Left renal pelvis (tissue), 4 donors: Measurements from ENCODE around the gene MED23. TPM values are rescaled to one million over a fixed set of nuclear protein-coding genes. Genes with fewer than 3 reads are reported as not detected.

ENCODE experiments used
- DNase-seq, 4 donors: peaks; one replicate each; pipeline ENCODE4 v3.0.0-alpha.2; 2013; ENCODE audit warnings: low read depth in 4 of 4, low spot score in 3 of 4
- polyA plus RNA-seq, 4 donors: library from polyadenylated mRNA; unstranded; fragments of 120-200 nt; gene quantifications; one replicate each; pipeline ENCODE4 v1.2.1, GENCODE V29; 2013; ENCODE audit not compliant: insufficient read length in 4 of 4

MED23 gene
- polyA plus RNA-seq, 4 donors, result 39.0 to 58.7 (median 53.5) TPM

DNA sequence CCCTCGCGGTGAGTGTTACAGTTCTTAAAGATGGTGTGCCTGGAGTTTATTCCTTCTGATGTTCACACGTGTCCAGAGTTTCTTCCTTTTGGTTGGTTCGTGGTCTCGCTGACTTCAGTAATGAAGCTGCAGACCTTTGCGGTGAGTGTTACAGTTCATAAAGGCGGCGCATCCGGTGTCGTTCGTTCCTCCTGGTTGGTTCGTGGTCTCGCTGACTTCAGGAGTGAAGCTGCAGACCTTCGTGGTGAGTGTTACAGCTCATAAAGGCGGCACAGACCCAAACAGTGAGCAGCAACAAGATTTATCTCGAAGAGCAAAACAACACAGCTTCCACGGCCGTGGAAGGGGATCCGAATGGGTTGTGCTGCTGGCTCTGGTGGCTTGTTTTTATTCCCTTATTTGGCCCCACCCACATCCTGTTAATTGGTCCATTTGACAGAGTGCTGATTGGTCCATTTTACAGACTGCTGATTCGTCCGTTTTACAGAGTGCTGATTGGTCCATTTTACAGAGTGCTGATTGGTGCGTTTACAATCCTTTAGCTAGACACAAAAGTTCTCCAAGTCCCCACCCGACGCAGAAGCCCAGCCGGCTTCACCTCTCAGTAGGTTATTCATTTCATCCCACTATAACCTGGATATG, 103.2 kb downstream of the MED23 start:
- no peak for DNase-seq

DNA sequence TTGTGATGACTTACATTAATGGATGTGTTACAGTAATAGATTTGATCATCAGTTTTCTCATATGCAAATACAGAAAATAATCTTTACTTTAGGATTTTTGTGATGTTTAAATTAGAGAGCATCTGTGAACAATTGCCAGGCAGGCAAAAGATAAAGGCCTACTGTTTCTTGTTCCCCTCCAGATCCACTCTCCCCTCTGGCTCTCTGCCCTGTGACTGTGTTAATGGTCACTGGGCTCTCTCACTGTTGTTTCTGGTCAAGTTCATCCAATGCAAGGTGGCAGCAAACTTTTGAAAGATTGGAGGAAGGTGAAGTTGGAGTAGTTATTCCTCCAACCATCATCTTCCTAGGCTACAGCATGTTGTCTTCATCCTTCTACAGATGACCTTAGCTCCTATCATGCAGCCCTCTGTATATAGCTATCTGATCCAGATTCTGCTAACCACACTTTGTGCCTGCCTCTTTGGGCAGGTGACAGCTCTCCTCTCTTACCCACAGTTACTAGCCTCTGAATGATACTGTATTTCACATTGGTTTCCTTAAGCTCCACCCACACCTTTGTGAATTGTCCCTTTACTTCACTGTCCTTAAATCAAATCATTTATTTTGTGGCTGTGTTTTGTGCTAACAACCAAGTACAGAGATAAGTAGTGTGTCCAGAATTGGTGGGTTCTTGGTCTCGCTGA, 103.9 kb downstream of the MED23 start:
- no peak for DNase-seq

Other genes with a start within 250 kb of the MED23 start
- 1 to 10 TPM in 1 of 4 donors, under 1 TPM in 2, not detected in 1; 0.40 to 3.3 (median 0.98) TPM for gene ARG1, start 55.0 kb downstream of the MED23 start, polyA plus RNA-seq
- gene ENPP3, start 9.1 kb upstream of the MED23 start, polyA plus RNA-seq, result 1 to 10 TPM; 1.5 to 9.2 (median 8.2) TPM
- under 1 TPM in 1 of 4 donors, not detected in 3; 0.37 TPM for gene OR2A4, start 73.2 kb upstream of the MED23 start, polyA plus RNA-seq
- gene CTAGE9, start 82.8 kb upstream of the MED23 start, polyA plus RNA-seq, result under 1 TPM in 1 of 4 donors, not detected in 3; 0.37 TPM
- 10 to 100 TPM; 14.5 to 22.5 (median 20.0) TPM for gene ENPP1, start 179.8 kb upstream of the MED23 start, polyA plus RNA-seq